Right ventricle myocardium superior (tissue), 1 donor: ENCODE data around the gene RHBDF1. TPM values are rescaled to one million over a fixed set of nuclear protein-coding genes. Genes with fewer than 3 reads are reported as not detected.

ENCODE experiments used
- ATAC-seq: fragments of 200-7000 bp; cut with Tn5 transposase; one replicate; pipeline ENCODE4 v1.9.1; 2020; ENCODE audit warnings: mild to moderate bottlenecking; ENCODE audit not compliant: poor library complexity
- DNase-seq: peaks from one replicate; pipeline ENCODE4 v3.0.0-alpha.2; 2020
- intact Hi-C: fragments of 100-400 bp; cut with DNase I; formaldehyde crosslinking; loops from one replicate; pipeline ENCODE4 v1.11.2; 2022
- total RNA-seq: library from RNA; stranded (reverse); fragmentation: NEBNext Ultra II Directional; extraction: Animal tissue kit (Norgen Biotek cat#: 25700); gene quantifications from one replicate; pipeline ENCODE4 v1.2.1, GENCODE V29; 2021
- donor health status: DM: no; HTN: yes; CAD: no; lungs with severe emphysema.

The RHBDF1 gene
- total RNA-seq, 1 donor from 2014 or later = 16.6 TPM

- DNase-seq (no peak), ATAC-seq (no peak)
- intact Hi-C loops = no loop called here
These were observed 8.2 kb downstream of the RHBDF1 start for GRCh38 chr16:63998-64913.

DNA sequence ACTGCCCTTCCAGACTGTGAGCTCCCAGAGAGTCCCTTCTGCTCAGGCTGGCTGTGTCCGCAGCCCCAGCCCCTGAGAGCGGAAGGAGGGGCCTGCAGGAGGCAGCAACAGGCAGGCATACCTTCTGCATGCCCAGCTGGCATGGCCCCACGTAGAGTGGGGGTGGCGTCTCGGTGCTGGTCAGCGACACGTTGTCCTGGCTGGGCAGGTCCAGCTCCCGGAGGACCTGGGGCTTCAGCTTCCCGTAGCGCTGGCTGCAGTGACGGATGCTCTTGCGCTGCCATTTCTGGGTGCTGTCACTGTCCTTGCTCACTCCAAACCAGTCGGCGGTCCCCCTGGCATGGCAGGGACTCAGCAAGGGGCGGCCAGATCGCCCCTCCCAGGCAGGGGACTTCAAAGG, 9.0 kb downstream of the RHBDF1 start:
- ATAC-seq = no peak
- DNase-seq = no peak
- intact Hi-C loops = no loop called here

DNA sequence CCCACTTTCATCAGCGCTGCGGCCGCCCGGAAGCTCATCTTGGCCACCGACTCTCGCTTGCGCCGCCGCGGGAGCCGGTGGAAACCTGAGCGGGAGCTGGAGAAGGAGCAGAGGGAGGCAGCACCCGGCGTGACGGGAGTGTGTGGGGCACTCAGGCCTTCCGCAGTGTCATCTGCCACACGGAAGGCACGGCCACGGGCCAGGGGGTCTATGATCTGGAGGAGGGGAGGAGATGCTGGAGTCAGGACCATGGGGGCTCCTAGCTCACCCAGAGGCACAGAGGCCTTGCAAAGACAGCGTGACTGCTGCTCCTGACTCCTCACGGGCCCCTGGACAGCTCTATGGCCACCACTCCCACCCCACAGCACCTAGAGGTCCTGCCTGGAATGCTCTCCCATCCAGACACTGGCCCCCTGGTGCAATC, 9.5 kb downstream of the RHBDF1 start:
- no peak for DNase-seq
- ATAC-seq = no peak
- intact Hi-C loops = no loop called here

DNA sequence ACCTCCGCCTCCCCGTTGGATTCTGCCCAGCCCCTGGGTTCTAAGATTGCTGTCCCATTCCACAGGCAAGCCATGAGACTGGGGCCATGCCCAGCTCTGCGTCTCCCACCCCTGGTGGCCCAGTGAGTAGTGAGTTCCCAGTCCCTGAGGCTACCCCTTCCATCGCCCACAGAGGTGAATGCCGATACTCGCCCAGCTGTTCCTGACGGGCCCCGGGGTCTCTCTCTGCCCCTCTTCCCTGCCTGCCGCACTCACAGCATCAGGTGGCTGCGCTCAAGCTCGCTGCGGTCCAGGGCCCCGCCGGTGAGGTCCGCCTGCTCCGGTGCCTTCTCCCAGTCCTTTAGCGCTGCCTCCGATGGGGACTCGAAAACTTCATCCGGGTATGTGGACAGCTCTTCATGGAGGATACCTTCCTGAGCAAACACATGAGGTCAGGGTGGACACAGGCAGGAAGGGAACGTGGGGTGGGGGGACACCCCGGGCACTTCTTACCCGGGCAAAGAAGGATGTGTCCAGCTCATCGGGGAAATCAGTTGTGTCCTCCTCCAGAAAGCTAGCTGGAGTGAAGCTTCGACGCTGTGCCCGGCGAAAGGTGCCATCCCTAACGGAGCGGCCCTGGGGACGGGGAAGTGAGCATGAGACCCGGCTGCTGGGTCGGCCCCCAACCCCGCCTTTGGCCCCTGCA, 10.0 kb downstream of the RHBDF1 start:
- intact Hi-C loops = no loop called here
- DNase-seq (no peak), ATAC-seq (no peak)

- no peak for DNase-seq
- no peak for ATAC-seq
- intact Hi-C loops = no loop called here
These were observed 10.6 kb downstream of the RHBDF1 start for GRCh38 chr16:61879-62281.

DNA sequence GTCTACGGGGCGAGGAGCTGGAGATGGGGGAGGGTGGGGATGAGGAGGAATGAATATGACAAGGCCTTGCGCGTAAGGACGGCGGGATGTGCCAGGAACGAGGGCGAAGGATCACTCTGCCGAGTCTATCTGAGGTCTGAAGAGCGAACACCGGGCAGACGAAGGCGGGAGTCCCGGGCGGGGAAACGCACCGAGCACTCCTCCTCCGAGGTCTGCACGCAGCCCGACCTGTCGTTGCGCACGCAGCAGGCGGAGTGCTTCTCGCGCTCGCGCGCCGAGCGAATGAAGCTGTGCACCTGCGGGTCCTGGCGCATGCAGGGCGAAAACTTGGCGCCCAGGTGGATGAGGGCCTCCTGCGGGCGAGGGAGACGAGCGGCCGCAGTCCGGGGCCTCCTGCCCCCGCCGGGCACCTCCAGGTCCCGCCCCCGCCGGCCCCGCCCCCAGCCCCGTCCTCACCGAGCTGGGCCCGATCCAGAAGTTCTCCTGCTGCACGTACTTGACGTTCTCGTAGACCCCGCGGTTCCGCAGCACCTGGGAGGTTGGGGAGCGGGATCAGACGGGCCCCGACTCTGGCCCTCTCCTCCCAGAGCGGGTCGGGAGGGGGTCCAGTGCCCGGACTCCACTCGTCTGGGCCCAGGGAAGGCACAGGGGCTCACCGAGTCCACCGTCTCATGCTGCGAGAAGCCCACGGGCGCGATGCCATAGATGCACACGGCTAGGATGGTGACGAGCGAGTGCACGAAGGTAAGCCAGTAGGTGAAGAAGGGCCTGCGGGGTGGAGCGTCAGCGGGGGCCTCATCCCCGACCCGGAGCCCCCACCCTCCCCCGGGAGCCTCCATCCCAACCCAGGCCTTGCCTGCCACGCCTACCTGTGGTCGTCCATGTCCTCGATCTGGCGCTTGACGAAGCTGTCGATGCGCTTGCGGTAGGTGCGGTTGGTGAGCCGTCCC, 11.2 kb downstream of the RHBDF1 start:
- ATAC-seq (no peak), DNase-seq (no peak)
- intact Hi-C loops = no loop called here

DNA sequence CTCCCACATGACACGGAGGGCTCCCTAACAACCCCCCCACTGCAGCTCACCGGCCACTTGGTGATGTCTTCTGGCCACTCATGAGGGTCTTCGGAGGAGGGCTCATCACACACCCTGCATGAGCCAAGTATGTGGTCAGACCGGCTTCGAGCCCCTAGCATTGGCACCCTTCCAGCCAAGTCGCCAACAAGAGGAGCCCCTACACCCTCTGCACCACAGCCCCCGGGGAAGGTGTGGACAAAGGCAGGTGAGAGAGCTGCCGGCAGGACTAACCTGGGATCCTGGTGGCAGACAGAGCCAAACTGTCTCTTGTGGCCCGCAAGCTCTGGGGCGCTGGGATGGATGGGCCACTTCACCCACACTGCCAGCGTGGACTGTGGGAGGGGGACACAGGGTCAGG, 12.3 kb downstream of the RHBDF1 start:
- no peak for DNase-seq
- ATAC-seq = no peak
- intact Hi-C loops = no loop called here

- intact Hi-C loops = no loop called here
- no peak for ATAC-seq
- no peak for DNase-seq
These were observed 12.9 kb downstream of the RHBDF1 start for GRCh38 chr16:59440-60059.

GRCh38 chr16:58491-59439, 13.7 kb downstream of the RHBDF1 start:
- intact Hi-C loops = no loop called here
- DNase-seq = no peak
- ATAC-seq = no peak

- no peak for ATAC-seq
- intact Hi-C loops = no loop called here
- DNase-seq = no peak
These were observed 14.7 kb downstream of the RHBDF1 start for GRCh38 chr16:57711-58110.

DNA sequence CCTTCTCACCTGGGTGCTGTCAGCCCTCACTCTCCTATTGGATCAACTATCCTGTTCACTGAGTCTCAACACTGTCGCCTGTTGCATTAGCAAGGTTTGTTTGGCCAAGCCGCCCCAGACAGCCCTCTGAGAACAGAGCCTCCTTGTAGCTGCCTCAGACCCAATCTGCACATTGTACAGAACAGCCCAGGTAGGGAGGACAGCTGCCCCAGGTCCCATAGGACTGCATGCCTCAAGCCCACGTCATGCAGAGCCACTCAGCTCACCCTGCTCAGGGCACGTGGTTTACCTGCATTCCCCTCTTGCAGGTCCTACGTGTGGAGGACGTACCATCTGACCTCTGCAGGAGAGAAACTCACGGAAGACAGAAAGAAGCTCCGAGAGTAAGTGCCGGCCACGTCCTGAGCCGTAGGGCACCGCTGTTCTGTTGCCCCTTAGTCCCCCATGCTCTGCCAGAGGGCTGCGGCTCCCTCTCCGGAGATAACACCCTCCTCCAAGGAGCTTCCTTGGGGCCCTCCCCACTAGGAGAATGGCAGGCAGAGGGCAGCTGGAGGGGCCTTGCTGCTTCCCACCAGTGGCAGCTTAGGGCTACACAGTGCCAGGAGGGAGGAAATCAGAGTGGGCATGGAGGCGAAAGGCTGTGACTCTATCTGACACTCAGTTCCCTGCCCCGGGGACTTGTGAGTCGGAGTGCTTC, 16.1 kb downstream of the RHBDF1 start:
- DNase-seq (no peak), ATAC-seq (no peak)
- intact Hi-C loops = no loop called here

- intact Hi-C loops = no loop called here
- ATAC-seq (no peak), DNase-seq (peak; percentile 17)
These were observed 16.8 kb downstream of the RHBDF1 start for GRCh38 chr16:55571-56136.

DNA sequence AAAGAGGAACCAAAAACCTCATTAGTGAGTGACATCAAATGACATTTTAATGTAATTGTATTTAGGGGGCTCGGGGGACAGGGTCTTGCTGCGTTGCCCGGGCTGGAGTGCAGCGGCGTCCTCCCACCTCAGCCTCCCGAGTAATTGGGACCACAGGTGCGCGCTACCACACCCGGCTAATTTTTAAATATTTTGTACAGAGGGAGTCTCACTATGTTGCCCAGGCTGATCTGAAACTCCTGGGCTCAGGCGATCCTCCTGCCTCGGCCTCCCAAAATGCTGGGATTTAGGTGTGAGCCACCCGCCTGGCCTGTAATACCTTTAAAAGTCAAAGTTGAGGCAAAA, 18.2 kb downstream of the RHBDF1 start:
- ATAC-seq = no peak
- intact Hi-C loops = no loop called here
- no peak for DNase-seq

DNA sequence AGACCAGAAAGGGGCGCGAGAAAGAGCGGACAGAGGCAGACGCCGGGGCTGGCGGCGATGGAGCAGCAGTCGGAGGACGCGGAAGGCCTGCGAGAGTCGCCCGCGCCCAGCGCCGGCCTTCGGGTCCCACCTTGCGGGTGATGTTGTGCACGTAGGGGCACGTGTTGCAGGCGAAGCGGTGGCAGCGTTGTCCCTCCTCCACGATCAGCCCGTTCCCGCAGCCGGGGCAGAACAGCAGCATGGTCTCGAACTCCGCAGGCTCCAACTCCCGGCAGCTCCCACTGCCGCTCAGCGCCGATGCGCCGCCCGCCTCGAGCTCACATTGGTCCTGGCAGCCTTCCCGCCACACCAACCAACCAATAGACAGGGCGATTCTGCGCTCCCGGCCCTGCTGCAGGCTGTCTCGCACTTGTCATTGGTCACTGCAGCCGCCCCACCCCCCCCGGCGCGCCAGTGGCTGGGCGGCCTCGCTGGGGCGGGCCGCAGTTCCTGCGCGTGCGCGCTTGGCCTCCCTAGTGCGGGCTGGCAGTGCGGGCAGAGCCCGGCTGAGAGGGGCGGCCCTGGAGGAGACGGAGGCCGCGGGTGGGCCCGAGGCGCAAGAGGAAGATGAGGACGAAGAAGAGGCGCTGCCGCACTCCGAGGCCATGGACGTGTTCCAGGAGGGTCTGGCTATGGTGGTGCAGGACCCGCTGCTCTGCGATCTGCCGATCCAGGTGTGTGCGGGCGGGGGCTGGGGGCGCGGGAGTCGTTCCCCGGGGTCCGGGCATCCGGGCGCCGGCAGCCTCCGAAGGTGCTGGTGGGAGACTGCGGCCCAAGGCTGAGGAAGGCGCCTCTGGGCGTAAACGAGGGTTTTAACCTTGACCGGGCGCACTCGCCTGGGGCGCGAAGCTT, 18.8 kb downstream of the RHBDF1 start, which contains the start of the genes POLR3K and SNRNP25:
POLR3K (minus strand) TSS at position 263 of the 891 bp plus-strand sequence; CDS start at position 241, 22 bp downstream.
SNRNP25 (plus strand) TSS at position 483 of the 891 bp plus-strand sequence; CDS start at position 672, 189 bp downstream.
- DNase-seq = peak; percentile 100
- ATAC-seq = peak; percentile 96
- intact Hi-C loops = no loop called here

DNA sequence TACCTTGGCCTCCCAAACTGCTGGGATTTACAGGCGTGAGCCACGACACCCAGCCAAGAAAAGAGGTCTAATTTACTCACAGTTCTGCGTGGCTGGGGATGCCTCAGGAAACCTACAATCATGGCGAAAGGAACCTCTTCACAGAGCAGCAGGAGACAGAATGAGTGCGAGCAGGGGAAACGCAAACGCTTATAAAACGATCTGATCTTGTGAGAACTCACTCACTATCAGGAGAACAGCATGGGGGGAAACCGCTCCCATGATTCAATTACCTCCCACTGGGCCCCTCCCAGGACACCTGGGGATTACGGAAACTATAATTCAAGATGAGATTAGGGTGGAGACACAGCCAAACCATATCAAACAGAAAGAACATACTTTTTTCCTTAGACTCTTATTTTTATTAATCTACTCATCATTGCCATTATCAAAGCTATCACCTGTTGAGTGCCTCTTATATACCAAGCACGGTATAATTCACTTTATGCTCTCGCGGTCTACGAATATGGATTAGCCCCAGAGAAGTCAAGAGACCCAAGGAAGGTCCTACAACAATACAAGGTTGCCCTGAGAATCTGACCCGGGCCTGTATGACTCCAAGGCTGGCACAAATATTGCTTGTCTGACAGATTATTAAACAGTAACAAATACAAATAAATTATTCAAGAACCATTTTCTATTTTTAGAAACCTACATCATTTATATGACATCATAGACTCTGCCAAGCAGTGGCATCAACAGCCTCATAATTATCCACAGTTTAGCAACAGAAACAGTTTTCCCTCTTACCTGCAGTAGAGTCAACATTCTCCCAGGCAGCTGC, 21.5 kb downstream of the RHBDF1 start:
- no peak for DNase-seq
- no peak for ATAC-seq
- intact Hi-C loops = no loop called here
